ENCODE data around the gene MS4A4A.
"Not testable (repeated sequence)": the region's sequence is repeated elsewhere in the genome, so short reads cannot be mapped to it uniquely, and the experiment has no call there.

MS4A4A gene

DNA sequence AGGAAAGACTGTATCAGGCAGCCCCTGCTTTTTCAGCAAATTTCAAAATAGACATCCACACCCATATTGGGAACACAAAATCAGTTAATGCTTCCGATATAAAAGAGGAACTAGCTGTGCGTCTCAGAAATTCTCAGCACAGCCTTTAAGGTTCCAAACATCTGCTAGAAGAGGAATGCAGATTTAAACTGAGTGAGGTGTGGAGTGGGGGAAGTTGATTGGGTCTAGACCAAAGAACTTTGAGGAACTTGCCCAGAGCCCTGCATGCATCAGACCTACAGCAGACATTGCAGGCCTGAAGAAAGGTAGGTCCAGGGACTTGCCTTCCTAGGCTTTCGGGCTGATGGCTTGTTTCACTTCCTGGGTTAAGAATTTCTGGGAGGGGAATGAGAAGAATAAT, at the start of gene MS4A4A:
Gene MS4A4A (plus strand): TSS at position 255 of the 400 bp plus-strand sequence. CDS start 10 bp downstream, at position 265.
- DNase-seq, result peak in 10 of 56 donors; percentile 0 to 48 (median 8)

DNA sequence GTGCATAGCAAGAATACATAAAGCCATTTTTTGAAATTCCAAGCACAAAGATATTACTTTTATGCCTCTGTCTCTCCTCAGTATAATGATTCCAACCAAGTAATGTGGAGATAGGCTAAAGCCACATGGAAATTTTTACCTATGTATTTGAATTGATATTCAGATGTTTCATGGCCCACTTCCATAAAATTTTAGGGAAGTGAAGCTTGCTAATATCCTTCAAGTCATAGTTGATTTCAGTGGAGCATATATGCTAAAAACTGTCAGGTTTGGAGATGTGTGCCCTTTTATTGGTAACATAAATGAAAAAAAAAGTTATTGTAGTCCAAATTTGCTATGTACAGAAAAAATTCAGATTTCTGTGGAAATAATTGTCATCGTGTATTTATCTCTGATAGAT, 49.8 kb upstream of the MS4A4A start:
- no peak for DNase-seq

DNA sequence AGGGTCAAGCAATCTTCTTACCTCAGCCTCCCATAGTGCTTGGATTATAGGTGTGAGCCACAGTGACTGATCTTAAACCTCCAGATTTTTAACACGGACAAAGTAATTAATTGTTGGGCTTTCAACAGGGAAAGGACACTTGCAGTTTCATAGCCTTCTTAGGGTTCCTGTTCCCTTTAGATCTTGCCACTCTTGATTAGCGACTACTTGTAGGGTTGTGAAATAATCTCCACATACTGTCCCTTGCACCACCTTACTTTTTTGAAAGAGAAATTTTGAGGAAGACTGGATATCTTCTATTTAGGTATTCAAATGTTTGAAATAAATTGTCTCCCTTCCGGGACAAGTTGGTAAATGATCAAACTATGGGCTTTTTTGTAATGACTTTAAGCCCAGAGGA, 45.1 kb upstream of the MS4A4A start:
- no peak for DNase-seq

DNA sequence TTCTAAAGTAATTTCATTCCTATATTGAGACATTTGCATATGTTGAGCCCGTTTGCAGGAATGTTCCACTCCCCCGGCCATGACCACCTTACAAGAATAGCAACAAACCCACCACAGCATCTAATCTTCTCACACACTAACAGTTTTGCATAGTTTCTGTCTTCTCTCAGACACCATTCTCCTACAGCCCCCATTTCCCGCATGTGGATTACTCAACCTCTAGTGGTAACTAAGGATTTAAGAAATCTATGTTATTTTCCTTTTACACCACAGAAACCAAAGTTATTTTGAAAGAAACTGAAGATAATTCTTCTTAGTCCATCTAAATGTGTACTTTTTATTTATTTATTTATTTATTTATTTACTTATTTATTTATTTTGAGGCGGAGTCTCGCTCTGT, 39.8 kb upstream of the MS4A4A start:
- DNase-seq, result no peak

DNA sequence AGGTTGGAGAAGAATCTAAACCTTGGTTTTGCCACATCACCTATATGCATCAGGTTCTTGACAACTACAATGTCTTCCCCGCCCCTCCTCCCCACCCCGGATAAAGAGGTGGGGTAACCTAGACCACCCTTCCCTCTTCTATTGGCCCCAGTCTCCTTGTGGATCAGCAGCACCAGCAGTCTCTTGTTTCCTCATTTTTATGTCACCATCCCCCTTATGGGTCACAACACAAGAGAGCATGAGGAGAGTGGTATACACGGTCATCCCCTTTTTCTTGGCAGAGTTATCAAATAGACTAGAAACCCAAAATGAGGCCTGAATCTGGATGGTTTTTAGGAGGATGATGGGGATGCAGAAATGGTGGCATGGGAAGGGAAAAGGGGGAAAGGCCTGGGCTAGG, 38.7 kb upstream of the MS4A4A start:
- DNase-seq, result no peak

DNA sequence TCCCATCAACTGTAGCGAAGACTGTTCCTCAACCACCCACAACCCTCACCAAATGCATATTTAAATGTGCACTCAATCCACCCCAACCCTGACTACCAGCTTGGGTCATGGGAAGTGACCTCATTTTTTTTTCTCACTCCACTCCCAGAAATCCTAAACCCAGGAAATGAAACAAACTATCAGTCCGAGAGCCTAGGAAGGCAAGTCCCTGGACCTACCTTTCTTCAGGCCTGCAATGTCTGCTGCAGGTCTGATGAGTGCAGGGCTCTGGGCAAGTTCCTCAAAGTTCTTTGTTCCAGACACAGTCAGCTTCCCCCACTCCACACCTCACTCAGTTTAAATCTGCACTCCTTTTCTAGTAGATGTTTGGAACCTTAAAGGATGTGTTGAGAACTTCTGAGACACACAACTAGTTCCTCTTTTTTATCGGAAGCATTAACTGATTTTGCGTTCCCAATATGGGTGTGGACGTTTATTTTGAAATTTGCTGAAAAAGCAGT, 37.7 kb upstream of the MS4A4A start, which contains the start of gene MS4A4E:
Gene MS4A4E (minus strand): TSS at position 398 of the 500 bp plus-strand sequence. CDS start 13,082 bp downstream, outside the sequence.
- no peak for DNase-seq

DNA sequence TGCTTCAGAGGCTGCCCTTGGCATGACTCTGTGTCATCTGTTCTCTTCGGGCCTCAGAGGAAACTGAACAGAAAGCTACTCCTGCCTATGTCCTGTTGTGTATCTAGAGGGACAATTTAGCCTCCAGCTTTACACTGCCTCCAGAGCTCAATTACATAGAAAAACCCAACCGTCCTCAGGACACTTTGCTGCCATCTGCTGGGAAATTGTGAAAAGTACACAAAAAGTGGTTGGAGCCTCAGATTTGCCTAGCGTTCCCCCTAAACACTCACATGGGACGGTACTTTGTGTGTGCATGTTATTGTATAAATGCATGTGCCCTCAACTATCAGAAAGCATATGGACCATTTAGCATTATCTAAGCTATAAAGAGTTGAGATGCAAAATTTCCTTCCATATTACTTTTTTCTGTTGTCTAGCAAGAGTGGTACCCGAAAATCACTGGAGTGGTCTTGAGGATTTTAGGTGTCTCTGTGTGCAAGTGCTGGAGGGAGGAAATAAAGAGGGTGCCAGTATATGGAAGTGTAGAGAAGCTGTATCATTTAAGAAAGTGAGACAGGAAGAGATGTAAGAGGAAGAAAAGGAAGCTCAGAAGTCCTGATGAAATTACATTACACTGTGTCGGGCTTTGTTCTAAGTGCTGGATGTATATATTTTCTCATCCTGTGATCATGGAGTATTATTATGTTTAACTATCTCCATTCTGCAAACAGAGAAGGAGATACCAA, 28.8 kb upstream of the MS4A4A start:
- DNase-seq, result peak in 2 of 56 donors; percentile 2 to 43

DNA sequence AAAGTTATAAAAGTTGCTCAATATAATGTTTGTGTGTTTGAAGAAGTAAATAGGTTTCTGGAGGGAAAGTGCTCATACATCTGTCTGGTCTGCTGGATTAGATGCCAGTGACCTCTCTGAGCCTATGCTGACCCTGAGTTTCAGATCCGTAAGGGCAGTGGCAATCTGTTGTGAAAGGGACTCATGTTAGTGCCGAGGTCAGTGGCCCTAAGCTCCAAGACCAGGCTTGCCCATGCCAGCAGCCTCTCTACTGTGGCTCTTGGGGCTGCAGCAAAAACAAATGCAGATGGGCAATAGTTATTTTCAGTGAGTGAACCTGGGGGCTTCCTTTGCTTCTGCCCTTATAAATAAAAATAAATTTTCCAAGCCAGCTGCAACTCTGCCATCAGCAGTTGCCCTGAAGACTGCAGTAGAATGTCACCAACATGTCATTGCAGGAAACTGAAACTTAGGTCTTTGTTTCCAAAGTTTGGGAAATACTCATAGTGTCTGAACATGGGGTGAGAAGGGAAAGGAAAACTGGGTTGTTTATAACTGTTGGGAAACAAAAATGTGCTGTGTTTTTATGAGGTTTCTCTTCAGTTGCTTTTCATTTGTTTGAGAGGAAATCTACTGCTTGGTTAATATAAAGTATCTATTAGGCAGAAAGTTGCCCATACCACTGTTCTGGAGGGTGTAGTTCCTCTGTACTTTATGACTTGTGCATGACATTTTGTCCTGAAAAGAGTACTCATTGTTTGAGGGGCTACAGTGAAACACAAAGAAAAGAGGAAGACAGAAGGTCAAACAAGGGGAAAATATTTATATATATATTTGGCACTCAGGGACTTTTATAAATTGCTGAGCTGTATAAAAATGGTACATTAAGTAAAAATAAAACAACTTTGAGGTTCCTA, 28.0 kb upstream of the MS4A4A start:
- DNase-seq, result no peak

DNA sequence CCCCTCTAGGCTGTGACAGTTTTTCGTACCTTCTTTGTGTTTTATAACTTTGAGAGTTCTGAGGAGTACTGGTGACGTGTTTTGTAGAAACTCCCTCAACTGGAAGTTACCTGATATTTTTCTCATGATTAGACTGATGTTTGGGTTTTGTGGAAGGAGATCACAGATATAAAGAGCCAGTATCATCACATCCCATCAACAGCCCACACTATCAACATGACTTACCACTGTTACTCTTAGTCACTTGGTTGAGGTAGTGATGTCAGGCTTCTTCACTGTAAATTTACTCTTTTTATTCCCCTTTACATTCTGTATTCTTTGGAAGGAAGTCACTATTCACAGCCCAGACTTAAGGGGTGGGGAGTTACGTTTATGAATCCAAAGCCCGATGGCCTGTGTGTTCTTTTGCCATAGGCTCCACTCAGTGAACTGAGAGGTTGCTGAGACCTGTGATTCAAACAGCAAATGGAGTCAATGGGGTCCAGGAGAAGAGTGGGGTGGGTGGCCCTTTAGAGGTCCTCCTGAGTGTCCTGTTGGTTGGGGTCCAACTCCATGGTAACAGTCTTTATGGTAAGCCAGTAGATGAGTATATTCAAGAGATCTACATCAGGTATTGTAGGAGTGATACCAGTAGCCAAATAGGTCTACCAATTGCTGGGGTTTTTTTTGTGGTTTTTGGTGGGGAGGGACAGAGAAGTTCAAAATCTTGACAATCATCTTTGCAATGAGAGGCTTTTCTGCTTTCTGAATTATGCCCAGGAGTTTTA, 22.3 kb upstream of the MS4A4A start:
- no peak for DNase-seq

DNA sequence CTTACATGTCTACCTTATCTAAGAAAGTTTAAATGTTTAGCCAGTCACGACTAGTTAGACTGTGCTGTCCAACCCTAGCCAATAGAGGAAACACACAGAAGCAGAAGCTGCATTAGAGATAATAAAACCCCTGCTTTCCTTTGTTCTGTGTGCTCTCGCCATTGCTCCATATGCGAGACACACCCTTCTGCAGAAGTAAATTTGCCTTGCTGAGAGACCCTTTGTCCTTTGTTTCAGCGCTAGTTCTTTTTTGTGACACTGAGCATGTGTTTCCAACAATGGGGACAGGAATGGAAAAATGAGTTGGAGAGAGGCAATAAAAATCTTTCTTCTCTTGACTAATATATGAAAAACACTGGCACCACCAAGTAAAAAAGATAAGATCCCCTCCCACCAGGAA, 19.5 kb upstream of the MS4A4A start:
- no peak for DNase-seq

DNA sequence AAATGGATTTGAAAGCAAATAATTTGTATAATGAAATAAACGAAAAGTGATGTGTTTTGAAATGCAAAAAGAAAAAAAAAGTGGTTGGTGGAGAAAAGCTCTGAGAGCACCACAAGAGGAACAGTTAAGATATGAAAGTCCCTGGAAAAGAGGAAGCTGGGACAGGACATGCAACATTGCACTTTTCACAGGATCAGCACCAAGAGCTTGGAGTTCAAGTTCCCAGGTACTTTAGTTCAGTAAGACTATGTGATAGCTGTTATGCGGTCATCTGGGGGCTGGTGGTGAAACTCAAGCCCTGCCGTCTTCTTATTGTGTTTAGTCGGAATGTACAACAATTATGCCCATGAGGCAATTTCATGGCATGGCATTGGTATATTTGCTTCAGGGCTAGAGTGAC, 17.1 kb upstream of the MS4A4A start:
- DNase-seq, result peak in 1 of 56 donors; percentile 28

DNA sequence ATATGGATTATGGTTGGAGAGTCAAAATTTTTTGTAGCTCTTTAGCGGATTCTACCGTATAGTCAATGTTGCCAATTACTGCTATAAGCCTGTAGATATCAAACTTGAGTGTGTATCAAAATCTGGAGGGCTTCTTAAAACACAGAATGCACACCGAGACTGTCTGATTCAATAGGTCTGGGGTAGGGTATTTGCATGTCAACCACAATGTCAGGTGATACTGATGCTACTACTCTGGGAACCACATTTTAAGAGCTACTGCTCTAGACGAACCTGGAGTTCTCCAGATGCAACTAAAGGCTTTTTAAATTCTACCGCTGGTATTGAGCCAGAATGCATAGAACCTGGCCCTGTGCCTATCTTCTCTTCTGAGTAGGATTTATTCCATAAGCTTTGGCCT, 15.8 kb upstream of the MS4A4A start:
- DNase-seq, result no peak

DNA sequence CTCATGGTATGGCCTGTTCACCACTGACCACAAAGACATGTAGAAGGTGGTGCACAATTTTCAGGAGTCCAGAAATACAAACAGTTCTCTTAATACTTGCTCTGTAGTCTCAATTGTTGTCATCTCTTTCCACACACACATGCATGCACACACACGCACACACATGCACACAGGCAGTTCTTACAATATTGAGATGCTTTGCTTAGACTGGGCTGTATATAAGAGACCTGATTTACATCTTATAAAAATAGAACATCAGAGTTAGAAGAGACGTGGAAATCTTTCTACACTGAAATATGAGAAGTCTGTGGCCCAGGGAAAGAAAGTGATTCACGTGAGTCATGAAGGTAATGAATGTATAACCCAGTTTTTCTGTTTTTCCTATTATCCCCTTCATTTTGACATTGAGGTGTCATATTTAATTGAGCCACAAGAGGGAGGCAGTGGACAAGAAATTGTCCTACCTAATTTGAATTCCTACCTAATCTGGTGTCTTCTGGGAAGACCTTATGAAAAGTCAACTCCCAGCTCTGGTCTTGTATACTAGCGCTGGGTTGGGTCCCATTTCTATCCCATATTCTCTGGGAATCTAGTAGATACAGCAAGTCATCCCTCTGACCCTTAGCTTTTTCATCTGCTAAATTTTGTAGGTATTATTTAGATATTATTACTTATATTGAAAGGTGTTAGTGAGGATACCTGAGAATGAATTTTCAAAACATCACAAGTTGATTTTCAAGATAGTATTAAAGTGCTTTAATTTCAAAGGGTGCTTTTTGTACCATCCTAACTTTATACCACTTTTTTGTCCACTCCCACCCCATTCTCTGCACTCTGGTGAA, 14.9 kb upstream of the MS4A4A start:
- DNase-seq, result peak in 2 of 56 donors; percentile 39 to 55

DNA sequence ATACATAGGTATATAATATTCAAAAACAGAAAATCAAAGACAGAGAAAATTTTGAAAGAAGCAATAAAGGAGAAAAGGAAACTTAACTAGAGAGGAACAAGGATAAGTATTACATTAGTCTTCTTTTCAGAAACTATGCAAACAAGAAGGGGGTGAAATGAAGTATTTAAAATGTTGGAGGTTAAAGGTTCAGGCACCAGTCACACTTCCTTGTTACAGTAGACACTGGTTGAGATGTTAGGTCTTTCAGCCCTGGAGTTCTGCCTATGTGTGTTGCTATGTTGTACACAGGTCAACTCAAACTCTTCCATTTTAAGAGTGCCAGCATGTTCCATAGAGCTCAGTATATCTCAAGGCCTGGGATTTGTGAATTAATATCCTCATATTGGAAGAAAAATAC, 6.0 kb upstream of the MS4A4A start:
- DNase-seq, result no peak

DNA sequence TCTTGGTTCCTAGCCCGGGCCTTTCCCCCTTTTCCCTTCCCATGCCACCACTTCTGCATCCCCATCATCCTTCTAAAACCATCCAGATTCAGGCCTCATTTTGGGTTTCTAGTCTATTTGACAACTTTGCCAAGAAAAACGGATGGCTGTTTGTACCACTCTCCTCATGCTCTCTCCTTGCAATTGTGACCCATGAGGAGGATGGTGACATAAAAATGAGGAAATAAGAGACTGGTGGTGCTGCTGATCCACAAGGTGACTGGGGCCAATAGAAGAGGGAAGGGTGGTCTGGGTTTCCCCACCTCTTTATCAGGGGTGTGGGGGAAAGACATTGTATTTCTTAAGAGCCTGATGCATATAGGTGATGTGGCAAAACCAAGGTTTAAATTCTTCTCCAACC, 1.0 kb downstream of the MS4A4A start:
- DNase-seq, result no peak

DNA sequence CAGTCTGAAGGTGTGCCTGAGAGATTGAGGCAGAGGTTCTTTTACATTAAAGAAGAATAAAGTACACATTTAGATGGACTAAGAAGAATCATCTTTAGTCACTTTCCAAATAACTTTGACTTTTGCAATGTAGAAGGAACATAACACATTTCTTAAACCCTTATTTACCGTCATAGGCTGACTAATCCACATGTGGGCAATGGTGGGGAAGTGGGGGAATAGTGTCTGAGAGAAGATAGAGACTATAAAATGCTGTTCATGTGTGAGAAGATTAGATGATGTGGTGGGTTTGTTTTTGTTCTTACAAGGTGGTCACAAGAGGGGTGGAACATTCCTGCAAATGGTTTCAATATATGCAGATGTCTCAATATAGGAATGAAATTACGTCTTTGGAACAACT, 1.8 kb downstream of the MS4A4A start:
- no peak for DNase-seq

DNA sequence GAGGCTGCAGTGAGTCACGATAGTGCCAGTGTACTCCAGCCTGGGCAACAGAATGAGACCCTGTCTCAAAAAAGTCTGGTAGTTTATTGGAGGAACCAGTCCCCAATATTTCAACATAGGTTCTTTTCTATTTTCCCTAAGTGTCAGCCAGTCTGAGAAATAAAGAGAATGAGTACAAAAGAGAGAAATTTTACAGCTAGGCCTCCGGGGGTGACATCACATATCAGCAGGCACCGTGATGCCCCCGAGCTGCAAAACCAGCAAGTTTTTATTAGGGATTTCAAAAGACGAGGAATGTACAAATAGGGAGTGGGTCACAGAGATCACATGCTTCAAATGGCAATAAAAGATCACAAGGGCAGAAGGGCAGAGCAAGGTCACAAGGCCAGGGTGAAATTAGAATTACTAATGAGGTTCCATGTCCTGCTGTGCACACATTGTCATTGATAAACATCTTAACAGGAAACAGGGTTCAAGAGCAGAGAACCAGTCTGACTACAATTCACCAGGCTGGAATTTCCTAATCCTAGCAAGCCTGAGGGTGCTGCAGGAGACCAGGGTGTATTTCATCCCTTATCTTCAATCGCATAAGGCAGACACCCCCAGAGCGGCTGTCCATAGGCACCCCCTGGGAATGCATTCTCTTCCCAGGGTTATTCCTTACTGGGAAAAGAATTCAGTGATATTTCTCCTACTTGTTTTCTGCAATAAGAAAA, 5.1 kb downstream of the MS4A4A start:
- not testable (repeated sequence) for DNase-seq

DNA sequence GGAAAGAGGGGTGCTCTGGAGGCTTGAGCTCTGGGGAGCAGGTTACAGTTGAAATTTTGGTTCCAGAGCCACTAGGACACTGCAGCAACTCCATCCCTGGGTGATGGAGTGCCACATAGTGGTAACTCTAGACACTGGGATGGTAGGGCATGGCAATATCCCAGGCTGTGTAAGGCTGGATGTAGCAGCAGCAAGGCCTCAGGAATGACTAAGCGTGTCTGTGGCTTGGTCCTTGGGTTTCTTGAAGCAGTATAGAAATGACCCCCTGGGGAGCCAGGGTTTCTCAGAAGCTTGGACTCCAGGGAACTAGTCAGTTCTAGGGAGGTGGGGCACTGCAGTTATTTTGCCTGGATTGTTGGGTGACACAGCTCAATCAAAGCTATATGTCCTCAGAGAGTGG, 8.1 kb downstream of the MS4A4A start:
- DNase-seq, result no peak

DNA sequence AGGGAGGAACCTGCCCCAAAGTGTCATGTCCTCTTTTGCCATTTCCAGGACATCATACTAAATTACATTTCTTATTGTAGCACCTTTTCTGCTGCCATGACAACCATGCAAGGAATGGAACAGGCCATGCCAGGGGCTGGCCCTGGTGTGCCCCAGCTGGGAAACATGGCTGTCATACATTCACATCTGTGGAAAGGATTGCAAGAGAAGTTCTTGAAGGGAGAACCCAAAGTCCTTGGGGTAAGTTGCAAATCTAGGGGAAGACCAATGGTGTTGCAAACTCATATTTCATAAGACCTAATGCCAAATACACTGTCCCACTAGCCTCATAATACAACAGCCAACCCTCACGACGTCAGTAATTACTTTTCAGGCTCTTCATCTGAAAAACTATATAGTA, 11.7 kb downstream of the MS4A4A start:
- no peak for DNase-seq

DNA sequence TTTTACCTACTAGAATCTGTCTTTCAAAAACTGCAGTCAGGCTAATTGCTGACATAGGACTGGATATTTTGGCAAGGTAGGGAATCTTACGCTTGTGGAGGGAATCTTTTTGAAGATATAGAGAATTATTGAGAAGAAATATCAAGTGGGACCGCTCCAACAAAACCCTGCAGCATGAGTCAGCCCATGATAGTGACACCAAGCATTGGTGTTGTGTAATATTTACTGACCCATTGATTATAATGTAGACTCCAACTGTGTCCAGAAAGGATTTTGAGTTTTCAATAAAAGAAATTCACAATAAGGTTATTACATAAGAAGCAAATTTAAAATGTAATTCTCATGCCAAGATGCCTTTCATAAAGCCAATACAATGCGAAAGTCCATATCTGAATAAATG, 20.7 kb downstream of the MS4A4A start:
- DNase-seq, result no peak

Measured in amygdala (tissue), 56 donors.